Thoracic aorta (tissue), 2 donors: ENCODE measurements around the gene CDH23. TPM values are rescaled to one million over a fixed set of nuclear protein-coding genes. Genes with fewer than 3 reads are reported as not detected.

Experiments used
- ATAC-seq: fragments of 150-250 bp; one replicate; pipeline ENCODE4 v1.8.0; 2017; ENCODE audit warnings: low read depth; ENCODE audit not compliant: insufficient number of reproducible peaks, low FRiP score
- DNase-seq: peaks from one replicate; pipeline ENCODE4 v3.0.0-alpha.2; 2020; ENCODE audit warnings: low spot score
- H3K27ac ChIP-seq, 2 donors: fragments of 200-600 bp; sonication (generic); 1 replicate in 1 of 2; 2 replicates in 1 of 2; pipeline ENCODE4 v1.5.1; 2016; ENCODE audit warnings: mild to moderate bottlenecking in 2 of 2, moderate library complexity in 2 of 2
- H3K27me3 ChIP-seq: fragments of 200-600 bp; sonication (generic); replicated peaks from 2 replicates; pipeline ENCODE4 v1.6.0; 2016; ENCODE audit warnings: mild to moderate bottlenecking; ENCODE audit not compliant: insufficient read depth
- H3K36me3 ChIP-seq: fragments of 200-600 bp; sonication (generic); one replicate; pipeline ENCODE4 v1.5.1; 2016
- H3K4me1 ChIP-seq, 2 donors: fragments of 200-600 bp; sonication (generic); 1 replicate in 1 of 2; 2 replicates in 1 of 2; pipeline versions ENCODE4 v1.5.1 to v1.6.0; 2016; ENCODE audit warnings: low read depth in 2 of 2, mild to moderate bottlenecking in 1 of 2; ENCODE audit not compliant: control insufficient read depth in 1 of 2
- H3K4me3 ChIP-seq: fragments of 200-600 bp; sonication (generic); 2 replicates; pipeline ENCODE4 v1.5.1; 2016; ENCODE audit warnings: mild to moderate bottlenecking
- H3K9me3 ChIP-seq: fragments of 200-600 bp; sonication (generic); 2 replicates; pipeline ENCODE4 v1.5.1; 2016
- CTCF ChIP-seq: fragments of 200-600 bp; sonication (generic); IDR thresholded peaks from one replicate; pipeline ENCODE4 v1.5.1; 2019; ENCODE audit warnings: antibody characterized with exemption
- total RNA-seq, 2 donors: library from RNA; depleted of rRNA; stranded (reverse); fragments of >200 nt; gene quantifications; one replicate each; pipeline versions ENCODE4 v1.1.0 to v1.2.3, GENCODE V29; 2016

CDH23 gene
- total RNA-seq, 2 donors from 2014 or later = 10.6 to 10.8 TPM

DNA sequence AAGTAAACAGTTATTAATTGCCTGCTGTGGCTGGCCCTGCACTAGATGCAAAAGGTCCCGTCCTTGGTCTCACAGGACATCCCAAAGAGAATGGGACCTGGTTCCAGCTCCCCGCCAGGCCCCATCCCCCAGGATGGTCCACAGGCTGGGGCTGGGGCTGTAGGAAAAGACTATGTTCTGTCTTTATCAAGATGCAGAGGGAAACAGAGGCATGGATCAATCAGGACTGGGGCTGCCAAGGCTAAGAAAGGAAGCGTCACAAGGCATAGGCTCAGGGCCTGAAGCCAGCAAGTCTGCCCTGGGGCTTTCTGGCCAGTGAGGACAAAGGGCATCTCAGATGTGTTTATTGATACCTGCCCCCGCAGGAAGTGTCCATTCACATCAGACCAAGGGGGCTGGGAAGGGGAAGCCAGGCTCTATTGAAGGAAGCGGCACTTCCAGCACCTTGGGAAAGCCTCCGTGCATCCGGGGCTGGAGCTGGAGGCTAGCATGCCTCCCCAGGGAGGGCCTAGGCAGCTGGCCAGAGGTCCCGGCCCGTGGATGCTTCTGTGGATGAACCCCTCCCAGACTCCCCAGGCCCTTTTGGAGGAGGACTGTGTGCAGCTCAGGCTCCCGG is 370.8 kb downstream of the CDH23 start:
- H3K9me3 ChIP-seq = no peaks in the 10 kb centered on the region
- H3K36me3 ChIP-seq = no peaks in the 10 kb centered on the region
- no peak for ATAC-seq
- no peak overlapping the region for H3K4me3 ChIP-seq
- no peaks in the 10 kb centered on the region for H3K27me3 ChIP-seq
- peaks cover 67 to 88% of the 10 kb centered on the region in 2 donors for H3K4me1 ChIP-seq
- peak overlapping the region; percentile 93 to 98 for H3K27ac ChIP-seq
- TF ChIP-seq CTCF = no peak
- DNase-seq = no peak

DNA sequence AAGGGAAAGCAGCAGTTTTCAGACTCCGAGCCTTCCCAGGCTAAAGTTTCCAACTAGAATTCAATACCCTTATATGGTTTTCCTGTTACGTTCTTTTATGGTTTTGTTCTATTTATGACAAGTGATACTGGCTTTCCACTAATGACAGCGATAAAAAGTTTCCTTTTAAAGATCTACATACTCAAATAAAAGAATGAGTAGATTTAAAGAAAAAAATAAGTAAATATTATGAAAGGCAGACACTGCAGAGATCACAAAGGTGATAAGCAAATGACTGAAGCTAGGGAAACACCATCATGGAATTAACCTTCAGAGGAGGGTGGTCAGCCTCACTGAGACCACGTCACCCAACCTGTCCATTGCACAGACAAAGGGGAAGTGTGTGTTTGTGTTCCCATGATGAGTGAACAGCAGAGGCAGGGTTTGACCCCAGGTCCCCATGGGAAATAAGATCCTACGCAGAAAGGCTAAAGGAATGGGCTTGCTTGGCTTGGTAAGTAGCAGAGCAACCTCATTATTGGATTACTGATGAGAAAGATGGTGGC is 372.6 kb downstream of the CDH23 start:
- TF ChIP-seq CTCF = no peak
- peaks cover 69 to 91% of the 10 kb centered on the region in 2 donors for H3K4me1 ChIP-seq
- H3K4me3 ChIP-seq = peak overlapping the region; percentile 80
- no peak for DNase-seq
- ATAC-seq = no peak
- no peaks in the 10 kb centered on the region for H3K9me3 ChIP-seq
- no peaks in the 10 kb centered on the region for H3K36me3 ChIP-seq
- peak overlapping the region; percentile 93 to 98 for H3K27ac ChIP-seq
- no peaks in the 10 kb centered on the region for H3K27me3 ChIP-seq

DNA sequence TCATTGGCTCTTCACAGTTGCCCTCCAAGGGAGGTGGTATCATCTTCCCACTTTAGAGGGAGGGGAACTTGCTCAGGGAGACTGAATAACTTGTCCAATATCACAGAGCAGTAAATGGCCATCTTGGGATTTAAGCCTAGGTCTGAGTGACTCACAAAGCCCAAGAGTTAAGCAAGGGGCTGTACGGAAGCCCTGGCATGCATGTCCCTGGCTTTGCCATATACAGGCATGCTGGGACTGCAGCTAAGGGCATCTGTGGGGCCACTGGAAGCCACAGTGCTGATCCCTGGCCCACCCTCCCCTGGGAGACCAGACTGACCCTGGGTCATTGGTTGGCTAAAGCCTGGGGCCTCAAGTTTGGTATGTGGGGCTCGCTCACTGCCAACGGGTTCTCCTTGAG is 373.5 kb downstream of the CDH23 start:
- no peak for ATAC-seq

DNA sequence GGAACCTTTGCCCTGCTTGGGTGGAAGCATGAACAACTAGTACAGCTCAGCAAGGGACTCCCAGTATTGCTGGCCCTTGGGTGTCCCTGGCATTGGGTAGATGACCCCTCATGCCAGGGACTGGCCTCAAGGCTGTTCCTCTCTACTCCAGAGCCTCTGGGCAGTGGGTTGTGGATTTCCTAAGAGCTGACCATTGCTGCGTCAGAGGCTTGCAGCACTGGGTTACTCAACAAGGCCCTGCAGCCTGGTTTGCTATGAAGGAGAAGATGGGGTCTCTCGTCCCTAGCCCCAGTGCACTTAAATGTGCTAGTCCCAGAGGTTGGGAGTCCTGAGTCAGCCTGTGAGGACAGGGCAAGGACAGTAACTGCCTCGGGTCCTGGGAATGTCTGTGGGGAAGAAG is 374.1 kb downstream of the CDH23 start:
- peak overlapping the region; percentile 93 to 98 for H3K27ac ChIP-seq
- ATAC-seq (no peak), DNase-seq (no peak)
- no peaks in the 10 kb centered on the region for H3K9me3 ChIP-seq
- H3K4me3 ChIP-seq = peak overlapping the region; percentile 80
- no peaks in the 10 kb centered on the region for H3K27me3 ChIP-seq
- peaks cover 57 to 77% of the 10 kb centered on the region in 2 donors for H3K4me1 ChIP-seq
- TF ChIP-seq CTCF = no peak
- no peaks in the 10 kb centered on the region for H3K36me3 ChIP-seq

More for the DNA sequence above, 373.5 kb downstream of the CDH23 start:
- Histone ChIP-seq H3K4me3 (peak overlapping the region; percentile 80), H3K36me3 (no peaks in the 10 kb centered on the region), H3K27me3 (no peaks in the 10 kb centered on the region), H3K9me3 (no peaks in the 10 kb centered on the region), H3K4me1 (peaks cover 62 to 82% of the 10 kb centered on the region in 2 donors), H3K27ac (peak overlapping the region; percentile 93 to 98)
- no peak for DNase-seq
- no peak for TF ChIP-seq CTCF

GRCh38 chr10:71771204-71771603 is 374.5 kb downstream of the CDH23 start:
- Histone ChIP-seq H3K4me1 (peaks cover 55 to 73% of the 10 kb centered on the region in 2 donors), H3K27ac (peak overlapping the region; percentile 93 to 98), H3K27me3 (no peaks in the 10 kb centered on the region), H3K4me3 (peak overlapping the region; percentile 80), H3K9me3 (no peaks in the 10 kb centered on the region), H3K36me3 (no peaks in the 10 kb centered on the region)
- ATAC-seq (no peak), DNase-seq (no peak)
- no peak for TF ChIP-seq CTCF
